Ovary (tissue), 3 donors: ENCODE results near the gene DIS3L2.
"Not testable (repeated sequence)": the region's sequence is repeated elsewhere in the genome, so short reads cannot be mapped to it uniquely, and the experiment has no call there.

ENCODE experiments used
- EP300 ChIP-seq: sonication (generic); formaldehyde crosslinking; IDR thresholded peaks from one replicate; pipeline ENCODE4 v1.6.1; 2017; ENCODE audit warnings: antibody characterized with exemption
- TF ChIP-seq, protein P1 (sequence below), 3 donors: fragments of 450-650 bp in 2 of 3; fragments of 200-600 bp in 1 of 3; IDR thresholded peaks; one replicate each; pipeline versions ENCODE4 v1.5.1 to v1.8.0; 2016 to 2022; ENCODE audit warnings: antibody characterized with exemption in 3 of 3, mild to moderate bottlenecking in 1 of 3
- donor health status: DM: no; HTN: no; CAD: no.

DNA sequence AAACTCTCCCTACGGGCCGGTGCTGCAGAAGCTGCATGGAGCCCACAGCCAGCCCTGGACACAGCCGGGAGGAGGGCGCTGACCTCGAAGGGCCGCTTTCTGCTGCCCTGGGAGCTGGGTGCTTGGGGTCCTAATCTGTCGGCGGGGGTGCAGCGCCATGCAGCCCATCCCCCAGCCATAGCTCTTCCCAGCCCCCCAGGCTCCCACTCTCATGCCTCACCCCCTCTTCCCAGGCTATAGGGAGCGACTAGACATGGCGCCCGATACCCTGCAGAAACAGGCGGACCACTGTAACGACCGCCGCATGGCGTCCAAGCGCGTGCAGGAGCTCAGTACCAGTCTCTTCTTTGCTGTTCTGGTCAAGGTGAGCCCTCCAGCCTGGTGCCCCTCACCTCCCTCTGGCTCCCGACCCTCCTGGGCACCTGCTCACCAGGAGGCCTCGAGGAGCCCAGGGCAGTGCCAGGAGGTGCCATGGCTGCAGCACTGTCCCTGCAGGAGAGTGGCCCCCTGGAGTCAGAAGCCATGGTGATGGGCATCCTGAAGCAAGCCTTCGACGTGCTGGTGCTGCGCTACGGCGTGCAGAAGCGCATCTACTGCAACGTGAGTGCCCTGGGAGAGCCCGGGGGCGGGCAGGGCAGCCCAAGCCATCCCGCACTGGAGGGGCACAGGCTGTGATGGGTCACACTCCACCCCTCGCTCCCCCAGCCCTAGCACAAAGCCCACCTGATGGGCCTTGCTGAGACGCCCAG, 372.8 kb downstream of the DIS3L2 start:
- TF ChIP-seq, protein P1, sequence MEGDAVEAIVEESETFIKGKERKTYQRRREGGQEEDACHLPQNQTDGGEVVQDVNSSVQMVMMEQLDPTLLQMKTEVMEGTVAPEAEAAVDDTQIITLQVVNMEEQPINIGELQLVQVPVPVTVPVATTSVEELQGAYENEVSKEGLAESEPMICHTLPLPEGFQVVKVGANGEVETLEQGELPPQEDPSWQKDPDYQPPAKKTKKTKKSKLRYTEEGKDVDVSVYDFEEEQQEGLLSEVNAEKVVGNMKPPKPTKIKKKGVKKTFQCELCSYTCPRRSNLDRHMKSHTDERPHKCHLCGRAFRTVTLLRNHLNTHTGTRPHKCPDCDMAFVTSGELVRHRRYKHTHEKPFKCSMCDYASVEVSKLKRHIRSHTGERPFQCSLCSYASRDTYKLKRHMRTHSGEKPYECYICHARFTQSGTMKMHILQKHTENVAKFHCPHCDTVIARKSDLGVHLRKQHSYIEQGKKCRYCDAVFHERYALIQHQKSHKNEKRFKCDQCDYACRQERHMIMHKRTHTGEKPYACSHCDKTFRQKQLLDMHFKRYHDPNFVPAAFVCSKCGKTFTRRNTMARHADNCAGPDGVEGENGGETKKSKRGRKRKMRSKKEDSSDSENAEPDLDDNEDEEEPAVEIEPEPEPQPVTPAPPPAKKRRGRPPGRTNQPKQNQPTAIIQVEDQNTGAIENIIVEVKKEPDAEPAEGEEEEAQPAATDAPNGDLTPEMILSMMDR (IDR thresholded peaks at IDR 0.05) = not testable (repeated sequence)
- not testable (repeated sequence) for TF ChIP-seq EP300
